ENCODE data around the gene ANKRD63. TPM values are rescaled to one million over a fixed set of nuclear protein-coding genes. Genes with fewer than 3 reads are reported as not detected.

ANKRD63 gene
- total RNA-seq, 1 donor from 2014 or later = not detected

DNA sequence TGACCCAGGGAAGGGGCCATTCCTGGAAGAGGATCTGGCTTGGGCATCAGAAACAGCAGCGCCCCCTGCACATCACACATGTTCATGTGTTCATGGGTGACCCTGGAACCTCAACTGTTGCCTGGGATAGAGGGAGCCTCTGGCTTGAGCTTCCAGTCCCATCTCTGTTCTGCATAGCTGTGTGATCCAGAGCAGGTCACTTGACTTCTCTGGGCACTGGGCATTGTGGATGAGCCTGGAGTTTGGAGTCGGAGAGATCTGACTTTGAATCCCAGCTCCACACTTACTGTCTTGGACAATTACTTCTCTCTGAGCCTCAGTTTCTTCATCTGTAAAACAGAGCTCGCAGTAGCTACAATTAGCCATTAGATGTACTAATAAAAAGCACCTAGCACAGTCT is 28.4 kb downstream of the ANKRD63 start:
- peaks cover 4% of the 10 kb centered on the region for H3K36me3 Mint-ChIP-seq
- H3K4me1 Mint-ChIP-seq = peaks cover 44% of the 10 kb centered on the region
- peaks cover 55% of the 10 kb centered on the region for H3K27me3 ChIP-seq
- H3K27ac ChIP-seq = no peak overlapping the region
- H3K27ac Mint-ChIP-seq = no peak overlapping the region
- H3K4me3 Mint-ChIP-seq = no peak overlapping the region
- no peak overlapping the region for H2AFZ ChIP-seq (replicated peaks)
- H3K9ac ChIP-seq = no peak overlapping the region
- no peak overlapping the region for H3K4me2 ChIP-seq
- H3K9me3 ChIP-seq (ENCODE audit: low read depth) = no peaks in the 10 kb centered on the region
- no peak overlapping the region for H3K4me3 ChIP-seq
- H3K9me3 Mint-ChIP-seq = peaks cover 4% of the 10 kb centered on the region
- no peaks in the 10 kb centered on the region for H4K20me1 ChIP-seq (ENCODE audit: low read depth)
- no peaks in the 10 kb centered on the region for H3K36me3 ChIP-seq
- TF ChIP-seq EZH2phosphoT487 (IDR thresholded peaks at IDR 0.05) (no peak), EZH2 (IDR thresholded peaks at IDR 0.05) (no peak)
- TF ChIP-seq, protein P1, sequence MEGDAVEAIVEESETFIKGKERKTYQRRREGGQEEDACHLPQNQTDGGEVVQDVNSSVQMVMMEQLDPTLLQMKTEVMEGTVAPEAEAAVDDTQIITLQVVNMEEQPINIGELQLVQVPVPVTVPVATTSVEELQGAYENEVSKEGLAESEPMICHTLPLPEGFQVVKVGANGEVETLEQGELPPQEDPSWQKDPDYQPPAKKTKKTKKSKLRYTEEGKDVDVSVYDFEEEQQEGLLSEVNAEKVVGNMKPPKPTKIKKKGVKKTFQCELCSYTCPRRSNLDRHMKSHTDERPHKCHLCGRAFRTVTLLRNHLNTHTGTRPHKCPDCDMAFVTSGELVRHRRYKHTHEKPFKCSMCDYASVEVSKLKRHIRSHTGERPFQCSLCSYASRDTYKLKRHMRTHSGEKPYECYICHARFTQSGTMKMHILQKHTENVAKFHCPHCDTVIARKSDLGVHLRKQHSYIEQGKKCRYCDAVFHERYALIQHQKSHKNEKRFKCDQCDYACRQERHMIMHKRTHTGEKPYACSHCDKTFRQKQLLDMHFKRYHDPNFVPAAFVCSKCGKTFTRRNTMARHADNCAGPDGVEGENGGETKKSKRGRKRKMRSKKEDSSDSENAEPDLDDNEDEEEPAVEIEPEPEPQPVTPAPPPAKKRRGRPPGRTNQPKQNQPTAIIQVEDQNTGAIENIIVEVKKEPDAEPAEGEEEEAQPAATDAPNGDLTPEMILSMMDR (IDR thresholded peaks at IDR 0.05) = no peak
- peaks cover 8% of the 10 kb centered on the region for H3K4me1 ChIP-seq
- H3F3A ChIP-seq (ENCODE audit: low read depth) = peaks cover 12% of the 10 kb centered on the region
- no peak for DNase-seq (ENCODE audit: low spot score)
- H3K27me3 Mint-ChIP-seq (ENCODE audit: insufficient read depth, low read depth) = peaks cover 49% of the 10 kb centered on the region
- no peaks in the 10 kb centered on the region for H3K79me2 ChIP-seq (ENCODE audit: low read depth)

DNA sequence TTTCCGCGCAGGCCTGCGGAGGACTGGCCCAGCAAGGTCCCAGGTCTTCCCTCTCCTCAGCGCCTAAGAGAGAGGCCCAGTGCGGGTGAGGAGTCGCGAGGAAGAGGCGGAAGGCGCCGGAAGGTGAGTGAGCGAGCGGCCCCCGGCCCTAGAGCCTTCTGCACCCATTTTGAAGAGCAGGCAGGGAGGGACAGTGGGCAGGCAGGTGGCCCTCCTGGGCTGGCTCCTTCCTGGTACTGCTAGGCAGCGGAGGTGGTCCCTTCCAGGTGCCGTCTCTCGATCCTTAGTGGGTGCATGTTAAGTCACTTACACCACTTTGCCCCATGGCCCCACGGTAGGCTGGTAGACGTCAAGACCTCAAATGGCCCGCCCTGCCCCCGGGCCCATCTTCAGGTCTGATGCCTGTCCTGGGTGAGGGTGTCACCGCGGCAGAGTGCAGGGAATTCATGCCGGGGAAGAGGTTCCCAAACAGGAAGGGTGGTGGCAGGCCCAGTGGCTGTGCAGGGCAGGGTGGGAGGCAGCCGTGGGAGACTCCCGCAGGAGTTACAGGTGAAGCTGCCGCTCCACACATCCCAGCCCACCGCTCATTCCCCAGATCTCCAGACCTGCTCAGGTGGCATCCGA is 29.6 kb downstream of the ANKRD63 start:
- Histone ChIP-seq H2AFZ (replicated peaks) (peak overlapping the region; percentile 98), H3F3A (ENCODE audit: low read depth) (peaks cover 9% of the 10 kb centered on the region), H3K9ac (no peak overlapping the region), H4K20me1 (ENCODE audit: low read depth) (no peaks in the 10 kb centered on the region), H3K4me2 (peak overlapping the region; percentile 99), H3K36me3 (no peaks in the 10 kb centered on the region), H3K4me3 (peak overlapping the region; percentile 65), H3K79me2 (ENCODE audit: low read depth) (no peaks in the 10 kb centered on the region), H3K9me3 (ENCODE audit: low read depth) (no peaks in the 10 kb centered on the region), H3K27me3 (peaks cover 58% of the 10 kb centered on the region), H3K27ac (no peak overlapping the region), H3K4me1 (peaks cover 8% of the 10 kb centered on the region)
- H3K27ac Mint-ChIP-seq = no peak overlapping the region
- peak overlapping the region; percentile 57 for H3K4me3 Mint-ChIP-seq
- DNase-seq (ENCODE audit: low spot score) = no peak
- H3K36me3 Mint-ChIP-seq = peaks cover 4% of the 10 kb centered on the region
- H3K27me3 Mint-ChIP-seq (ENCODE audit: insufficient read depth, low read depth) = peaks cover 45% of the 10 kb centered on the region
- TF ChIP-seq, protein P1 (IDR thresholded peaks at IDR 0.05) = no peak
- TF ChIP-seq EZH2 (IDR thresholded peaks at IDR 0.05) (peak; percentile 58), EZH2phosphoT487 (IDR thresholded peaks at IDR 0.05) (no peak)
- peaks cover 4% of the 10 kb centered on the region for H3K9me3 Mint-ChIP-seq
- peaks cover 42% of the 10 kb centered on the region for H3K4me1 Mint-ChIP-seq

DNA sequence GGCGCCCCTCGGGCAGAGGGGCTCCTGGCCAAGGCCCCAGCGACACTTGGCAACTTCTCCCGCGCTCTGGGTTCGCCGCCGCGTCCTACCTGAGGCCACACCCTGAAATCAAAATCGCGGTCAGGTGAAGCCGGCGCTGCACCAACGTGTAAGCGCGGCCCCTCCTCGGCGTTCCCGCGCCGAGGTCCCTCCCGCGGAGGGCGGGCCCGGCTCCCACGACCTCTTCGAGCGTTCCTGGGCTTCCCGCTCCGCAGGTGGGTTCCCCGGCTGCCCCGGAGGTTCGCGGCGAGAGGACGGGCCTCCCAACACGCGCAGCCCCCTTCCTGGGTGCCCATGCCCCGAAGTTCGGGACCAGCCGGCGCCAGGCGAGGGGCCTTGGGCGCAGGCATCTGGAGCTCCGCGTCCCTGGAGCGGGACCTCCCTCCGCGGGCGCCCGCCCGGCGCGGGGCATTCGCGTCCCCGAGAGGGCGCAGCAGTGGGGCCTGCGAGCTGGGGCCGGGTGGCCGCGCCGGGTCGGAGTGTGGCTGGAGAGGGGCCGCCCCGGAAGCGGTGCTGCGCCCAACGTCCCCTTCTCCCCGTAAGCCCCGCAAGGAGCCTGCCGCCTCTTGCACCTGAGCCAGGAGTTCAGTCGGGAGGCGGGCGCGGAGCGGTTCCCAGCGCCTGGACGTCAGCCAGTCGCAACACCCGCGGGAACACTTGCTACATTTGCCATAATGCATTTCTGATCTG is 30.3 kb downstream of the ANKRD63 start:
- DNase-seq (ENCODE audit: low spot score) = peak; percentile 53
- H3K27me3 Mint-ChIP-seq (ENCODE audit: insufficient read depth, low read depth) = peaks cover 41% of the 10 kb centered on the region
- no peak overlapping the region for H3K27ac Mint-ChIP-seq
- Histone ChIP-seq H2AFZ (replicated peaks) (peak overlapping the region; percentile 98), H3K4me1 (peaks cover 8% of the 10 kb centered on the region), H3K4me3 (peak overlapping the region; percentile 65), H3K9ac (no peak overlapping the region), H3K4me2 (peak overlapping the region; percentile 99), H3F3A (ENCODE audit: low read depth) (peaks cover 8% of the 10 kb centered on the region), H3K27me3 (peaks cover 58% of the 10 kb centered on the region), H3K36me3 (no peaks in the 10 kb centered on the region), H3K79me2 (ENCODE audit: low read depth) (no peaks in the 10 kb centered on the region), H3K9me3 (ENCODE audit: low read depth) (no peaks in the 10 kb centered on the region), H3K27ac (no peak overlapping the region), H4K20me1 (ENCODE audit: low read depth) (no peaks in the 10 kb centered on the region)
- peak overlapping the region; percentile 57 for H3K4me3 Mint-ChIP-seq
- H3K4me1 Mint-ChIP-seq = peaks cover 37% of the 10 kb centered on the region
- peaks cover 4% of the 10 kb centered on the region for H3K36me3 Mint-ChIP-seq
- peaks cover 4% of the 10 kb centered on the region for H3K9me3 Mint-ChIP-seq
- TF ChIP-seq EZH2 (IDR thresholded peaks at IDR 0.05) = peak; percentile 98
- TF ChIP-seq, protein P1 (IDR thresholded peaks at IDR 0.05) = peak; percentile 10
- TF ChIP-seq EZH2phosphoT487 (IDR thresholded peaks at IDR 0.05) = peak; percentile 97
